Transverse colon (tissue), 4 donors: ENCODE results near the gene ORC3. TPM values are rescaled to one million over a fixed set of nuclear protein-coding genes. Genes with fewer than 3 reads are reported as not detected.

Experiments
- DNase-seq: peaks from one replicate; pipeline ENCODE4 v3.0.0-alpha.2; 2019
- H3K27ac ChIP-seq, 4 donors: fragments of 200-600 bp; sonication (generic); 2 replicates each; pipeline ENCODE4 v1.5.1; 2016 to 2018; ENCODE audit warnings: inconsistent platforms in 4 of 4
- H3K27me3 ChIP-seq: fragments of 200-600 bp; sonication (generic); 2 replicates; pipeline ENCODE4 v1.5.1; 2017; ENCODE audit warnings: inconsistent platforms
- H3K36me3 ChIP-seq, 4 donors: fragments of 200-600 bp; sonication (generic); 2 replicates each; pipeline ENCODE4 v1.5.1; 2017 to 2019; ENCODE audit warnings: inconsistent platforms in 4 of 4
- H3K4me1 ChIP-seq, 4 donors: fragments of 200-600 bp; sonication (generic); 2 replicates each; pipeline ENCODE4 v1.5.1; 2017 to 2020; ENCODE audit warnings: inconsistent platforms in 4 of 4
- H3K4me3 ChIP-seq, 4 donors: fragments of 200-600 bp; sonication (generic); 1 replicate in 1 of 4; 2 replicates in 3 of 4; pipeline versions ENCODE4 v1.5.1 to v1.6.1; 2017 to 2019; ENCODE audit warnings: inconsistent platforms in 4 of 4
- H3K9me3 ChIP-seq, 2 donors: fragments of 200-600 bp; sonication (generic); 2 replicates each; pipeline ENCODE4 v1.5.1; 2017 to 2019; ENCODE audit warnings: inconsistent platforms in 2 of 2
- EP300 ChIP-seq: sonication (generic); formaldehyde crosslinking; IDR thresholded peaks from one replicate; pipeline ENCODE4 v1.6.1; 2017; ENCODE audit warnings: antibody characterized with exemption, low read depth
- POLR2A ChIP-seq: fragments of 450-650 bp; IDR thresholded peaks from one replicate; pipeline ENCODE4 v1.6.1; 2016; ENCODE audit warnings: antibody characterized with exemption, mild to moderate bottlenecking, moderate library complexity
- POLR2AphosphoS5 ChIP-seq, 3 donors: sonication (generic); formaldehyde crosslinking; IDR thresholded peaks; one replicate each; pipeline ENCODE4 v1.6.1; 2016; ENCODE audit warnings: antibody characterized with exemption in 3 of 3
- WGBS, 2 donors: methylation state at CpG; one replicate each; pipeline ENCODE4 v1.1.5; 2018; ENCODE audit warnings: low coverage in 1 of 2; 5-methylcytosine and 5-hydroxymethylcytosine counted together
- in situ Hi-C, 4 donors: fragments of 200-750 bp; cut with MboI; loops; one replicate each; pipeline versions ENCODE4 v1.15.0 to v1.15.1; 2017; ENCODE audit warnings: low sequenced_read_pairs in 3 of 4, low pct_ligation_motif_present in 1 of 4, low pct_unique_long_range_greater_than_20kb in 1 of 4
- intact Hi-C: fragments of 100-400 bp; cut with DNase I; formaldehyde crosslinking; loops from one replicate; pipeline ENCODE4 v1.15.1; 2023; ENCODE audit warnings: low total_unique reads
- total RNA-seq, 4 donors: library from RNA; depleted of rRNA; stranded (reverse); fragments of >200 nt; gene quantifications; one replicate each; pipeline ENCODE4 v1.1.0, GENCODE V29; 2016
- TF ChIP-seq, protein P1 (sequence below), 5 experiments: fragments of 200-600 bp in 3 of 5; fragments of 450-650 bp in 2 of 5; sonication (generic) in 3 of 5; IDR thresholded peaks; 1 replicate in 2 of 5; 2 replicates in 3 of 5; pipeline ENCODE4 v1.5.1; 2016 to 2017; ENCODE audit warnings: antibody characterized with exemption in 5 of 5, inconsistent platforms in 3 of 5, mild to moderate bottlenecking in 2 of 5, moderate library complexity in 1 of 5

ORC3 gene
- total RNA-seq = 10 to 100 TPM in 3 of 4 donors, 1 to 10 TPM in 1; 2.2 to 18.4 (median 17.8) TPM

DNA sequence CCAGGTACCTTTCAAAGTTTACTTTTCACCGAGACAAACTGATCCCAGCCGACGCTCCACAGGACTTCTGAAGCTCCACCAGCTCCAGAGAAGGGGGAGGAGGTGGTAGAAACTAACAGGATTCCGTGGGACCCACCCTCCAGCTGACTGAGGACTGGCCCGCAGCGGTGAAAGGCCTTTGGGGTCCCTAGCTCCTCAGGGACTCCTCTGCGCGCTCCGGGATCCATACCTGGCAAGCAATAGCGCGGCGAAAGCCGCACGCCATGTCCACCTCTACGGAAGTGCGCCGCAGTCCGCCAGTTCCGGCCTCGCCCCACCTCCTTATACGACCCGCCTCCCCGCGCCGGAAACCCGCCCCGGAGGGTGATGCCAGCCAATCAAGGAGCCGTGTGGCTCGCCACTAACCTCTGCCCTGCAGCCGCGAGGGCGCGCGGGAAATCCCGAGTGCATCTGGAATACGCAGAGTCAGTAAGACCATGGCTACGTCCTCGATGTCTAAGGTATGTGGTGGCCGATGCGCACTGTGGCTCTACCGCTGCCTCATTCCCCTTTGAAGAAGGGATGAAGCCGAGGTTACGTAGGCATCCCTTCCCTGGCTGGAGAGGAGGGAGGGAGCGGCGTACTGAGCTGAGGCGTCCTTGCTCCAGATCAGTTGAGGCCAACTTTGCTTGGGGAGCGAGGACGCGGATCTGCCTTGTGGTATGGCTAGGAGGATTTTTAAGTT lies at the start of gene ORC3, which contains the start of gene RARS2:
TSS of gene ORC3 (plus strand) at position 443 of the 724 bp plus-strand sequence. CDS start at position 477, 34 bp downstream.
TSS of gene RARS2 (minus strand) at position 295 of the 724 bp plus-strand sequence. CDS start at position 265, 30 bp downstream.
- Histone ChIP-seq H3K4me1 (peaks cover 10 to 45% (median 24%) of the 10 kb centered on the region in 4 donors), H3K36me3 (peaks cover 0 to 6% (median 0%) of the 10 kb centered on the region in 4 donors), H3K27ac (peak within 1 kb of the TSS; percentile 84 to 93 (median 88)), H3K9me3 (no peaks in the 10 kb centered on the region), H3K4me3 (peak within 1 kb of the TSS; percentile 66 to 93 (median 80)), H3K27me3 (no peaks in the 10 kb centered on the region)
- TF ChIP-seq POLR2A (peak; percentile 96), POLR2AphosphoS5 (IDR thresholded peaks at IDR 0.05) (peak; percentile 83 to 95 (median 94))
- TF ChIP-seq, protein P1, sequence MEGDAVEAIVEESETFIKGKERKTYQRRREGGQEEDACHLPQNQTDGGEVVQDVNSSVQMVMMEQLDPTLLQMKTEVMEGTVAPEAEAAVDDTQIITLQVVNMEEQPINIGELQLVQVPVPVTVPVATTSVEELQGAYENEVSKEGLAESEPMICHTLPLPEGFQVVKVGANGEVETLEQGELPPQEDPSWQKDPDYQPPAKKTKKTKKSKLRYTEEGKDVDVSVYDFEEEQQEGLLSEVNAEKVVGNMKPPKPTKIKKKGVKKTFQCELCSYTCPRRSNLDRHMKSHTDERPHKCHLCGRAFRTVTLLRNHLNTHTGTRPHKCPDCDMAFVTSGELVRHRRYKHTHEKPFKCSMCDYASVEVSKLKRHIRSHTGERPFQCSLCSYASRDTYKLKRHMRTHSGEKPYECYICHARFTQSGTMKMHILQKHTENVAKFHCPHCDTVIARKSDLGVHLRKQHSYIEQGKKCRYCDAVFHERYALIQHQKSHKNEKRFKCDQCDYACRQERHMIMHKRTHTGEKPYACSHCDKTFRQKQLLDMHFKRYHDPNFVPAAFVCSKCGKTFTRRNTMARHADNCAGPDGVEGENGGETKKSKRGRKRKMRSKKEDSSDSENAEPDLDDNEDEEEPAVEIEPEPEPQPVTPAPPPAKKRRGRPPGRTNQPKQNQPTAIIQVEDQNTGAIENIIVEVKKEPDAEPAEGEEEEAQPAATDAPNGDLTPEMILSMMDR (IDR thresholded peaks at IDR 0.05) = no peak
- in situ Hi-C loops (no loop called here), intact Hi-C loops (loop anchor here (5.0 kb wide), 1 partner anchor 112 kb away; the partner anchor contains the start of gene AKIRIN2)
- 1% methylated on average over 32 of the region's 49 CpGs; no CpG with 5 or more reads in 1 of the 2 donors for WGBS, 2 donors
- peak; percentile 97 for DNase-seq

DNA sequence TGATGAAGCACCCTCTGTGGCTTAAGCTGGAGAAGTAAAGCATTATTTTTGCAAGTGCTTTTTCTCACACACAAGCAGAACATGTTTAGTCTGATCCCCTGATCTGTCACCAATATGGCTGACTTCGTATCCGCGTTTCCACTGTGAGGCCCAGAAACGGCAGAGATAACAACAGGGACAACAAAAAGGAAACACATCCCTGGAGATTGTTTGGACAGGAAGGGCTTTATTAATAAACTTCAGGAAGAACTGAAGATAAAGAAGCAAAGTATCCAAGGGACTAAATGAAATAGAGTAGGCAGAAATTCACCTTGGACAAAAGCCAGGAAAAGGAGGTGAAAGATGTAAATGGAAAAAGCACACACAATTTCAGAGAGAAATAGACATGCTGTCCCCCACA lies 49.4 kb upstream of the ORC3 start:
- in situ Hi-C loops (no loop called here), intact Hi-C loops (no loop called here)
- TF ChIP-seq, protein P1 (IDR thresholded peaks at IDR 0.05) = no peak
- TF ChIP-seq POLR2A = no peak
- no peak for TF ChIP-seq POLR2AphosphoS5 (IDR thresholded peaks at IDR 0.05)
- Histone ChIP-seq H3K4me3 (no peak overlapping the region), H3K9me3 (no peaks in the 10 kb centered on the region), H3K4me1 (peaks cover 0 to 9% (median 0%) of the 10 kb centered on the region in 4 donors), H3K27ac (no peak overlapping the region), H3K36me3 (peaks cover 0 to 23% (median 8%) of the 10 kb centered on the region in 4 donors), H3K27me3 (no peaks in the 10 kb centered on the region)
- WGBS, 2 donors = 87 to 94% methylated on average over 4 of the region's 4 CpGs
- no peak for DNase-seq

DNA sequence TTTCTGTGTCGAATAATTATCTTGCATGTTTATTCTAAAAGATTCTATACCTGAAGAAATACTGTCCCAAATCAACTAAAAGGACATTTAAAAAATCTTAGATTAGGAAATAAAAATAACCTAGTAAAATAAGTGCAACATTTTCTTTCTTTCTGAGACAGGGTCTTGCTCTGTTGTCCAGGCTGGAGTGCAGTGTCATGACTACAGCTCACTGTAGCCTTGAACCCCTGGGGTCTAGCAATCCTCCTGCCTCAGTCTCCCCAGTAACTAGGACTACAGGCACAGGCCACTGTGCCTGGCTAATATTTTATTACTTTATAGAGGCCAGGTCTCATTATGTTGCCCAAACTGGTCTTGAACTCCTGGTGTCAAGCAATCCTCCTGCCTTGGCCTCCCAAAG lies 48.9 kb upstream of the ORC3 start:
- intact Hi-C loops = no loop called here
- Histone ChIP-seq H3K27me3 (no peaks in the 10 kb centered on the region), H3K36me3 (peaks cover 0 to 28% (median 8%) of the 10 kb centered on the region in 4 donors), H3K4me3 (no peak overlapping the region), H3K9me3 (no peaks in the 10 kb centered on the region), H3K27ac (no peak overlapping the region), H3K4me1 (peaks cover 0 to 9% (median 0%) of the 10 kb centered on the region in 4 donors)
- DNase-seq = no peak
- 98 to 100% methylated on average over 1 of the region's 1 CpG for WGBS, 2 donors
- no peak for TF ChIP-seq EP300
- TF ChIP-seq, protein P1 (IDR thresholded peaks at IDR 0.05) = no peak
- TF ChIP-seq POLR2A = no peak
- no peak for TF ChIP-seq POLR2AphosphoS5 (IDR thresholded peaks at IDR 0.05)
- in situ Hi-C loops = no loop called here

DNA sequence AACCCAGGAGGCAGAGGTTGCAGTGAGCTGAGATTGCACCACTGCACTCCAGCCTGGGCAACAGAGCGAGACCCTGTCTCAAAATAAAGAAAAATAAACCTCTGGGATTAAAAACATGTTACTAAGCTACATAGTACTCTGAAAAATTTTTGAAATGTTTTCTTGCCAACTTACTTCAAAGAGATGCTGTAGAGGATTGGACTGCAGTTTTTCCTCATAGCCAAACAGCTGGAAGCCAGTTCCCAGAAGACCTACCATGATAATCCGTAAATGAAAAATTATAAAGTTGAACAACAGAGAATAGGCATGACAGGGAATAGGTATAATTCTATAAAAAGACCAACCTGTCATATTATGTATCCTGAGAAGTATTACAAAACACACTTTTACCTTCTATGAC lies 48.2 kb upstream of the ORC3 start:
- 89 to 99% methylated on average over 1 to 2 of the region's 2 CpGs for WGBS, 2 donors
- no peak for DNase-seq
- intact Hi-C loops (no loop called here), in situ Hi-C loops (no loop called here)
- peaks cover 0 to 30% (median 10%) of the 10 kb centered on the region in 4 donors for H3K36me3 ChIP-seq
- TF ChIP-seq EP300 (no peak), POLR2A (no peak), POLR2AphosphoS5 (IDR thresholded peaks at IDR 0.05) (no peak)
- TF ChIP-seq, protein P1 (IDR thresholded peaks at IDR 0.05) = no peak
- H3K27ac ChIP-seq = no peak overlapping the region
- H3K4me3 ChIP-seq = no peak overlapping the region
- peaks cover 0 to 8% (median 0%) of the 10 kb centered on the region in 4 donors for H3K4me1 ChIP-seq
- no peaks in the 10 kb centered on the region for H3K27me3 ChIP-seq
- no peaks in the 10 kb centered on the region for H3K9me3 ChIP-seq
